Stimulated activated CD4-positive, alpha-beta T cell treated with anti-CD3 and anti-CD28 coated beads, Interleukin-1b, Interleukin-23, amount 100 ng/mL, for 1 hour (primary cell): ENCODE data around the gene PXN.
"Not testable (repeated sequence)": the region's sequence is repeated elsewhere in the genome, so short reads cannot be mapped to it uniquely, and the experiment has no call there.

Experiments used
- DNase-seq, 2 donors: peaks; one replicate each; pipeline ENCODE4 v3.0.0-alpha.2; 2020; ENCODE audit warnings: low read depth in 2 of 2

PXN gene

DNA sequence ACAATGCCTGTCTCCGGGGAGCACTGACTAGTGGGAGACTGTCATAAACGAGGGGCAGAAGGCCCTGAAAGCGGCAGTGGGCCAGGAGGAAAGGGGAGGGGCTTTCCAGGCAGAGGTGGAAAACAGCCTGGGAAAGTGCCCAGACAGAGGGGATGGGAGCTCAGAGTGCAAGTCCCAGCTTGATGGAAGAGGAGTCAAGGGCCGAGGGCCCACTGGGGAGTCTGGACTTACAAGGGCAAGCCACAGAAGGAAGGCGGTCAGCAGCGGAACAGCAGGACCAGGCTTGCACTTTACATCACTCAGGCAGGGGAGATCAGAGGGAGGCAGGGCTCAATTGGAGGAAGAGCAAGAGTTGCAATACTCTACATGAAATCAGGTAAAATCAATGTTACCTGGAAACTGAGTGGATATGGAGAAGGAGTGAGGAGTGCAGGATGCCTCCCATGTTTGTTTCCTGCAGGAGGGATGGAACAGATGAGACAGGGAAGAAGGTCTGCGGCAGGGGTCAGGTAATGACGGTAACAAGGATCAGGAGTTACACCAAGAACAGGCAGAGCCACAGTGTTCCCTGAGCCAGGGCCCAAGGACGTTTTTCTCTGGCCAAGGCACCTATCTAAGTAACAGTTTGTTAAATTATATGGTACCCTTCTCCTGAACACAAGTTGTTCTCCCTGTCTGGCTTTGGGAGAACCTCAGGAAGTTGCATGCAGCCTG lies 23.8 kb downstream of the PXN start:
- DNase-seq, result no peak

DNA sequence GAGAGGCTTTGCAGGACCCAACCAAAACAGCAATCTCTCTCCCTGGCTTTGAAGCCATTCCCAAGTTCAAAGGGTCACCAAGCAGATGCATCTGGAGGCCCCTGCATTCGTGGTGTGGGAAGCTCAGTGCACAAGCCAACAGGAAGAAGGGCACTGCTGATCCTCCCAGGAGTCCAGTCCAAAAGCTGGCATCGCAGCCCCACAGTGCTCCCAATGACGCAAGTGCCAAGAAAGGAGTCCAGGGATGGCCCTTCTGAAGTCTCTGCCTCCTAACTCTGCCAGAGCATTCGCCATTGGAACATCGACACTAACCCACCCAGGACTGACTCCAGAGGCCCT lies 25.1 kb downstream of the PXN start:
- DNase-seq, result no peak

DNA sequence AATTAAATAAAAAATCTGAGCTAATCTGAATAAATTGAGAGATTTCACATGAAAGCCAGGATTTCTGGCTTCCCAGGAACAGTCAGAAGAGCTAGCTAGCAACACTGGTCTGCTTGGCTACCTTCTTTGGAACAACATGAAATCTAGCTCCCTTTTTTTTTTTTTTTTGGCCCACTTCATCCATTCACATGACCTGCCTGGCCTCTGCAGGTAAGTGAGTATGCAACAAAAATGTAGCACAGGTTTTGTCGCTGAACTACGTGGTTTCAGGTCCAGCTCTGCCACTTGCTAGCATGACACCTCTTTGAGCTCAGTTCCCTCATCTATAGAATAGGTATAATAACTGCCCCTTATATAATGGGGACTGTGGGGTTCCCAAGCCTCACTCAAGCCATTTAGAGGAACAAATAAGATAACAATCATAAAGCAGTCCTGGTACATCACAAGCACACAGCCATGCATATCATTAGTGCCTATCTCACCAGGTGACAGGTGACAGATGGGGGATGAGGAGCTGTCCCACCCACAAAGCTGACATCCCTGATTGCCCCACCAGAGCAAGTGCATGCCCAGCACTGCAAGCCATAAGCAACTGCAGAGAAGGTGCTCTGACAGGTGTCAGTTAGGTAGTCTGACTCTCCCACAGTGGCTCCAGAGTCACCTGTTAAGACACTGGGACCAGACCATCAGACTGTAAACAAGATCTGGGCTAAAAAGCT lies 25.6 kb downstream of the PXN start:
- DNase-seq, result no peak

DNA sequence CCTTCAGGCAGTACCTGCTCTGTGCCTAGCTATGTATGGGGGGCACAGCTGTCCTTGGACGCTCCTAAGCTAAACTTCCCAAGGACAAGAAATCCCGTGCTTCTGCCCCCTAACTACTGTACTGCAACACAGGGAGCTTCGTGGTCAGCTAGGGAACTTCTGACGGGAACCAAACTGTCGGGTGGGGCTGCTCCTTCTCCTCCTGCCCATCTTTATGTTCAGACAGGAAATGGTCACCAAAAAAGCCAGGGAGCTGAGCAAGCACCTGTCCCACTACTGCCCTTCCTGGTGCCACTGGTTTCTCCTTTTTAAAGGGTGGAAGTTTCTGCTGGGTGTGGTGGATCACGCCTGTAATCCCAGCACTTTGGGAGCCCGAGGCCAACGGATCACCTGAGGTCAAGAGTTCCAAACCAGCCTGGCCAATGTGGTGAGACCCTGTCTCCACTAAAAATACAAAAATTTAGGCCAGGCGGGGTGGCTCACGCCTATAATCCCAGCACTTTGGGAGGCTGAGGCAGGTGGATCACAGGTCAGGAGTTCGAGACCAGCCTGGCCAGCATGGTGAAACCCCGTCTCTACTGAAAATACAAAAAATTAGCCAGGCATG lies 26.6 kb downstream of the PXN start:
- no peak for DNase-seq

DNA sequence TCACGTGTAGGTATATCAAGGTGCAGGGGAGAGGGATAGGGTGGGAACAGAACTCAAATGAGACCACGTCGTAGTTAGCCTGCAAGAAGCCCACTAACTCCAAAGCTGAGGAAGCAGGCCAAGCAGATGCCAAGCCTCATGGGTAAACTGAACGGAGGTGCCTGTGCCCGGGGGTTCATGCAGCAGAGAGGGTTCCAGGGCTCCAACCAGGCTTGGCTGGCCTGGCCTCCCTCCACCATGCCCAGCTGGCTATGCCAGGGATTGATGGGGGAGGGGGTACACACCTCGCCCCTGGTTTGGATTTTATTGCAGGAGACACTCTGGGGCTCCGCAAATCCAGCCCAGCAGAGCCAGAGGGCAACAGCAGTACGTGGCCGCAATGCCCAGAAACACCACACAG lies 27.3 kb downstream of the PXN start:
- DNase-seq, result no peak

DNA sequence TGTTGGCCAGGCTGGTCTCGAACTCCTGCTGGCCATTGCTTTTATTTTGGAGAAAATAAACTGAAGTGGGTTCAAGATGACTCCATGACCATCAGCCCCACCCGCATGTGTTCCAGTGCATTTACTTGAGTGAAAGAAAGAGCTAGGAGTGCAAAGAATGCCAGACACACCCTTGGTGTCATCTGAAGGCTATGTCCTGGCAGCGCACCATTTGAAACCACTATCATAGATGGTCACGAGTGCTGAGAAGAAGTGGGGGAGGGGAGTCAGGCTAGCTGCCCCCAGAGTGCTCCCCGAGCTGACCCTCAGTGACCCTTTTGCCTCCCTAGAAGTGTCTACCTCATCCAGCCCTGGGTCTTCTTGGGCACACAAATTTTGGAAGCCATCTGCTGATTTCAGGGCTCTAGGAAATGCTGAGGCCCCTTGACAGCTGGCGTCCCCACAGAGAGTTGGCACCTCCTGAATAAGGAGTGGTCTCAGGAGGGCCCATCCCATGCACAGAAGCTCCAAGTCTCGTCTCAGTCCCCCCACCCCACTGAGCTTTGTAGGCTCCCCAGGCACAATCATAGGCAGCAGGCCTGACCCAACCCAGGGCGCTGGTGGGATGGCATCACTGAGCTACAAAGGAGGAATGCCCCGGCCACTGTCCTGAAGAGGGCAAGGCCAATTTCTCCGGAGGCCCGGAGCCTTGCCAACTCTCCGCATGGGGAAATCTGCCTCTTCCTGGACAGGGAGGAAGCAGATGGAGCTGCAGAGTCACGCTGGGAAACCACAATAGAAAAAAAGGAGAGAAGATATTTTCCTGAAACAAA lies 28.0 kb downstream of the PXN start:
- no peak for DNase-seq

DNA sequence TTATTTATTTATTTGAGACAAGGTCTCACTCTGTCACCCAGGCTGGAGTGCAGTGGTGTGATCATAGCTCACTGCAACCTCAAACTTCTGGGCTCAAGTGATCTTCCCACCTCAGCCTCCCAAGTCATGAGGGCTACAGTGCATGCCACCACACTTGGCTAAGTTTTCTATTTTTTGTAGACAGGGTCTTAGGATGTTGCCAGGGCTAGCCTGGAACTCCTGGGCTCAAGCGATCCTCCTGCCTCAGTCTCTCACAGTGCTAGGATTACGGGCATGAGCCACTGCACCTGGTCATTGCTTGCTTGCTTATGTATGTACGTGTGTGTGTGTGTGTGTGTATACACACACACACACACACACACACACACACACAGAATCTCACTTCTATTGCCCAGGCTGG lies 28.7 kb downstream of the PXN start:
- DNase-seq, result not testable (repeated sequence)

DNA sequence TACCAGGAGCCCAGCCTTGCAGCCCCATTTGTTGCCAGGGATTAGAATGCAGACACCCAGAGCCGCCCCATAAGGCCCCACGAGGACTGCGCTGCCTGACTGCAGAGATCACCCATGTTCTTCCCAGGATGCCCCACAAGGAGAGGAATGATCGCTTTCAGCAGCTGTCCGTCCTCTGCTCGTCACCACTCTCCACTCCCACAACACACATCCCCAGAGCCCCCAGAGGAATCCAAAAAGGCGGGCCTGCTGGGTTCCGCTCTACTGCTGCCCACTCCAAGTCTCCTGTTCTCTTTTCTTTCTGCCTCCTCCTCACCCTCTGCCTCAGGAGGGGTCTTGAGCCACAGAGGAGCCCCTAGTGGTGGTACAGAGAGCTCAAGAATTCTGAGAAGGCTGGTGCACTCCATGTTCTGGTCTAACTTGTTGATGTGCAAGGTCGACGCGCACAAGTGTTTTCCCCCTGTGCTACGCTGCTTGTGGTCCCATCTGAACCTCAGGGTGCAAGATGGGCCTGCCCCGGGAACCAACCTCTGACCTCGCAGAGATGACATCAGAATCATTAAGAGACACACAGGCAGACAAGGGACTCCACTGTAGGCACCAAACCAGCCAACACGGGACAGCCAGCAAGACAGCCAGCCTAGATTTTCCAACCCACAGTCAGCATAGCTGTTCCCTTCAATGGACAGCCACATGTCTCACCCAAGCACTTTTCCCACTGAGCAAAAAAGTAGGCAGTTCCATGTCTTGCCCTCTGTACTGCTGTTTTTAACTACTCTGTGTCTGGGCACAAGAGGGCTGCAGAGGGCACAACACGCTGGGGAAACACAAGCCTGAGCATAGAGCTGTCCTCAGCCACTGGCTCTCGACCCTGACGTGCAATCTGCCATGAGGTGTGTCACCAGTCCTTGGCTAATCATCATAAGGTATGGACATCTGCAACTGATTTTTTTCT lies 29.9 kb downstream of the PXN start:
- DNase-seq, result no peak

DNA sequence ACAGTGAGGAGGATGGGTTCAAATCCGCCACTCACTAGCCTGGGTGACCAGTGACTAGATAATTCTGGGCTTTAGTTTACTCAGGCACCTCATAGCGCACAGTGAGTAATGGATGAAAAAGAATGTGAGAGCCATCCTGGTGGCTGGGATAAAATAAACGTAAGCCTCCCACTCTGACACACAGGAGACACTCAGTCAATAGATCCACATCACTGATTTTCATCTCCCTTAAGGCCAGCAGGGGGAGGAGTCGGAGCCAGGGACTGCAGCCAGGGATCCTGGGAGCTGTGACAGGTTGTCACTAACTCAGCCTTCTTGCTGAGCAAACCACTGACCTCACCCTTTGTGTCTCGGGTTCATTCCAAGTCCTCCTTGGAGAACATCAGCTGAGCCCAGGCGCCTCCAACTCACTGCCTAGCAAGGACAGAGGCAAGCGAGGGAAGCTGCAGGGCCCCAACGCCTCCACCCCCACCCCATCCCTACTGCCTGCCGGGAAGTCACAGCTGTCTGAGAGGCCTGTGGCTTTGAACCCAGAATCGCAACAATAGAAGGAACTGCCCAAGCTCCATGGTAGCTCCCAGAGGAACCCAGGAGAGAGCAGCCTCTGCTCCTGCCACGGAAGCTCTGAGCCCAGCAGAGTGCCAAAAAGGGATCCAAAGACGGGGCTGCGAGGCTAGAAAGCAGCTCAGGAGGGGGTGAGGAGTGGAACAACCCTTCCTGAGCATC lies 30.7 kb downstream of the PXN start:
- no peak for DNase-seq

DNA sequence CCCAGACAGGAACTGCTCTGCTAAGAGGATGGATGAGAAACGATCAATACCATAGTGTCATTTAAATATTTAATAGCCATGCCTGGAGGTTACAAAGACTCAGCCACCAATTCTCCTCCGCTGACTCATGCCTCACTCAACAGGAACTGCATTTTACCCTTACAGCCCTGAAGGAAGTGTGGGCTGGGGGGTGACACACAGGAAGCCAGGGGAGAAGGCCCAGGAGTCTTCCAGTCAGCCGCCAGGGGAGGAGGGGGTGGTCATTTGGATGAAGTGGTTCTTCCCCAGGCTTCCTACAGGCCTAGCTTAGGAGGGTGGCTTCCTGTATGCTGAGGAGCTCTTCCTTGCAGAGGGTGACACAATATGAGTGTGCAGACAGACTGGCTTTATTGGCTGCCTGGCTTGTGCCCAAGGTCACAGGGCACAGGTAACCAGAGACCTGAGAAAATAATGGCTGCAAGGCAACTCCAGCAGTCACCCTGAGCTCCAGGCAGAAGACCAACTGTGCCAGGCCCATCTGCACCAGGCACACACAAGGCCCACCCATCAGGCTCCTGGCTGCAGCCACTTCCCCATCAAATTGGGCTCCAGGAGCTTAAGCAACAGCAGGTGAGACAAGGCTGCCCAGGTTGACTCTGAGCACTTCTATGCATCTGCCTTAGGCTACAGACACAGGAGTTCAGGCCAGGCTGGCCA lies 34.1 kb downstream of the PXN start:
- DNase-seq, result peak; percentile 37 to 49

DNA sequence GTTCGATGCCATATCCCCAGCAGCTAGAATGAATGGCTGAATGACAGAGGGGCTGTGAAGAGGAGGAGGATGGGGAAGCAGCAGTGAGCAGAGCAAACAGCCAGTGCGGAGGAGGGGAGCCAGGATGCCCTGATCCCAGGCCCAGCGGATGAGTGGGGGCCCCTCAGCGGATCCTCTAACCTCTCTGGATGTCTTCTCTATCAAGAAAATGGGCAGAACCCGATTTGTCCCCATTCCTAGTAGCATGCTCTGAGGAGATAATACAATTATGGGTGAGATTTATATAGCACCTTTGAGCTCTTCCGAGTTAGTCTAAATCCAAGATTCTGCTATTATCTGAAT lies 34.6 kb downstream of the PXN start:
- no peak for DNase-seq

DNA sequence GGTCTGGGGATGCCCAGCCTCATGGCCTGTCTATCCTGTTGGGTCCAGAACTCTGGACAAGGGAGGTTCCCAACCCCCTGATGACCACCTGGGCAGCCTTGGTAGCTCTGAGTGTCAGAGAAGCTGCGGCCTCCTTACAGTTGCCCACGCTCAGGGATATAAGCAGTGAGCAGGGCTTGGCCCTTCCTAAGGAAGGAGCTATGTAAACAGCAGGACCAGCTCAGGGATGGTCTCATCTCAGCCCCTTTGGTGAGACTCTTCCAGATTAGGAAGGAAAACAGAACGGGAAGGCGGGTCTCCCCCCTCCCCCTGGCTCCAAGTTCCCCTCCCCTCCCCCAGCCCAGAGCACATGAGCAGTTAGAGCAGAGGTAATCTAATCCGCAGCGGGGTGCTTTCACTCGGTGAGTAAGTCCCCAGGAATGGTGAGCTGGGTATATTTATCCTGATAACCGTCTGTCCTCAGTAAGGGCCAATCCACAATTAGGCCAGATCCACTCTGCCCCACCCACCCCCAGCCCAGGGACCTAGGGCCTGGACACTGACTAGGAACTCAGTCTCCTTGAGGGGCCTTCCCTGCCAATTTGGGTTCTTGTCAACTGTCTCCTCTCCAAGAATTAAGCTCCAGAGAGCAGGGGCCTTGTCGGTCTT lies 35.1 kb downstream of the PXN start:
- no peak for DNase-seq

DNA sequence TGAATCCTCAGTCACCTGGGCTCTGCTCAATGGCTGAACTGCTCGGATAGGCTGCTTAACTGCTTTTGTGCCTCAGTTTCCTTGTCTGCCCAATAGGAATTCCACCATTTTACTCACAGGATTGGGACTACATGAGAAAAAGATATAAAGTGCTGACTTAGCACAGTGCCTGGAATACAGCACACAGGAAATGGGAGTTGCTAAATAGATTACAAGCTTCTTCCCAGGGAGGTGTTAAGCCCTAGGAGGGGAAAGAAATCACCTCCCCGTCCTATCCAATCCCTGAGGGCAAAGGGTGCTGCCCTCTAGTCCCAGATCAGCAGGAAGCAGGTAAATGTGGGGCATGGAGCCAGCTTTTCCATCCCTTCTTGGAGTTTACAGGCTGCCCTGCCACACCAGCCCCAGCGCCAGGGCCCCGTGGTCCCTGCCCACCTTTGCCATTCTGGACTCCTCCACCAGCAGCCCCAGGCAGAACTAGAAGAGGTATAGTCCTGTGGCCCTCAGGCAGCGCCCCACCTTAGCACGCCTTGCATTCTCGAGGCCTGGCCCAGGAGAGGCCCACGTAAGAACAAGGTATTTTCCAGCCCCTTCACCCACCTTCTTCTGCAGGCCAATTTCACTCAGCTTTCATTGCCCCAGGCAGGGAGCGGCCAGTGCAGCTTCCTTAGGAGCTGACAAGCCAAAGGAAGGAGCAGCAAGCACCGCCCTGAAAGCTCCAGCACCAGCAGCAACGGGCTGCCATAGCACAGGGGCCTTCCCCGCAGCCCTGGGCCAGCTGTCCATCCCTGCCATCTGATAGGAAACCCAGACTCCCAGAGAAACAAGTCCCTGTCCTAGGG lies 35.8 kb downstream of the PXN start:
- no peak for DNase-seq

DNA sequence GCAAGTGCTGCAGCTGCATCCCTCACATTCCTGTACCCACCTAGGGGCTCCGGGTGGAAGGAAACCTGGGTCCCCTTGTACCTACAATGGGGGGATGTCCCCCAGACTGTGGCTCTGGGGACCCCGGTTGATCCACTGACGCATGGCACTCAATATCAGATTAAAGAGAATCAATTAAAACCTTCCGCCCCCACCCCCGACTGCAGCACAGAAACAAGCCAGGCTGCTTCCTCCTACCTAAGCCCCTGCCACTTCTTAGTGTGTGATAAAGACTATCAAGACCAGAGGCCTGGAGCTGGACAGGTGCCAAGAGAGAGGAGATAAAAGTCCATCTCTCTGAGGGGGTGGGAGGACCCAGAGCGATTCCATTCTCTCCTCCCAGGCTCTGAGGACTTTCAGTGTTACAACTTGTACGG lies 36.5 kb downstream of the PXN start:
- no peak for DNase-seq

DNA sequence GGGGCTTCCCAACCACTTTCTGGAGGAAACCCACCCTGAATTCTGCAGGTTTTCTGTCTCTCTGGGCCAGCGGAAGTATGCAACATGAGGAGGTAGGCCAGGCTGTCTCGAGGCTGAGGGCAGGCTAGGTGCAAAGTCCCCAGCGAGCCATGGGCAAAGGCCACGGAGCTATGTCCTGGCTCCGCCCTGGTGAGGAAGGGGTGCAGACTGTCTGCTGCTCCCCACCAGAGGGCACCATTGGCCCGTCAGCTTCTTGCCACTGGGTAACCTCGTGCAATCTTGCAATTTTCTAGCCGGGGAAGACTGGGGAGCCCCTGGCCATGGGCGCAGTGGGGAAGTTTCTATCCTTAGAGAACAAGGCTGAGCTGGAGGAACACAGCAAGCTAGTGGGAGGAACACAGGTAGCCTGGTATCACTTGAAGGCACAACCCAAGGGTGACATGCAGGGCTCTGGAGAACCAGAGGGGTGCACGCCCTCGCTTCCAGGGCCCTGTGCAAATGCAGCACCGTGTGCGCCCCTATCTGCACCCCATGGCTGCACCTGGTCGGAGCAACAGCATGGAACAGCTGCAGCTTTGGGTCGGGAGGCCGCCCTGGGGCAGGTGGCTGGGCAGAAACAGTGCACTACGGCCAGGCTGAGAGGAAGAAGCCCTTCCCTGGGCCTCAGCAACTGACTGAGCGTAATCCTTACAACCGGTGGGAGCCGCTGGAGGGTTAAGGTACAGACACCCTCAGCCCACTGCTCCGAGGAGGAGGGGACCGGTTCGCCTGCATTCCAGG lies 37.0 kb downstream of the PXN start:
- peak; percentile 76 to 85 for DNase-seq

DNA sequence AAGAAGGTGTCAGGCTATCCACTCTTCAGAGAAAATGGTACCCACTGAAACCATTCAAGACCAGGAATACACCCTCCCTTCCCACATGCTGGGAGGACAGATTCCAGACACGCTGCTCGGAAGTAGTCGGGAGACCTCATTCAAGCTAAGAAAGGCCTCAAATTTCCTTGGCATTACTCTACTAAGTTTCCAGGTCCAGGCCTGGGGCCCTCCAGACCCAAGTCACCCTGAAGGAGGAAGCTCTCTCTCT lies 37.6 kb downstream of the PXN start:
- no peak for DNase-seq

DNA sequence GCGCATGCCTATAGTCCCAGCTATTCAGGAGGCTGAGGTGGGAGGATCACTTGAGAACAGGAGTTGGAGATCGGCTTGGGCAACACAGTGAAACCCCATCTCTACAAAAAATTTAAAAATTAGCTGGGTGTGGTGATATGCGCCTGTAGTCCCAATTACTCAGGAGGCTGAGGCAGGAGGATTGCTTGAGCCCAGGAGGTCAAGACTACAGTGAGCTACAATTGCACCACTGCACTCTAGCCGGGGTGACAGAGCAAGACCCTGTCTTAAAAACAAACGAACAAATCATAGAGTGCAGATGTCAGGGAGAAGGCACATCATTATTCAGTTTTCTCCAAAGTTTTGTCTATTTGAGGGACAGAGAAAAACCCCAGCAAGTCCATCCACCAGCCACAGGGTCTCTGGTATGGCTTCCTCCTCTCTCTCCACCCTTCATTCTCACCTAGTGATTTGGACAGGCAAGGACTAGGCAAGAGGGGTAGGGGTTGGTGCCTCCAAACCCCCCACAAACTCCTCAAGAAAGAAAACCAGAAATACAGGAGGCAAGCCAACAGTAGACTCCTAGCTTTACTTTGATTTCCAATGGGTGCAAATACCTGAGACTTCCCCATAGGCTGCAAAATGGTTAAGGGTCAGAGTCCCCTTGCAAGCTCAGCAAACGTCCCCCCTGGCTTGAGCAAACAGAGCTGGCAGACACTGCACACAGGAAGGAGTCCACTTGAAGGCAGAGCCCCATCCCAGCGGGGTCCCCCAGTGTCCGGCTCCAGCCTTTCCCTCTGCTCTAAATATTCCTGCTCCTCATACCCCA lies 38.1 kb downstream of the PXN start:
- no peak for DNase-seq
